WTC11 (cell line): ENCODE measurements around the gene EDN1. TPM values are rescaled to one million over a fixed set of nuclear protein-coding genes. Genes with fewer than 3 reads are reported as not detected.

Experiments
- ATAC-seq: fragments of 200-7000 bp; cut with Tn5 transposase; 2 replicates; pipeline ENCODE4 v1.10.0; 2021; ENCODE audit warnings: mild to moderate bottlenecking, moderate library complexity
- CTCF ChIA-PET: fragments of 300-600 bp; sonication (Branson Sonifier 250); formaldehyde crosslinking; loops from one replicate; lab custom pipeline; 2021; ENCODE audit warnings: antibody characterized with exemption; lab: Charles Lee
- POLR2A ChIA-PET: fragments of 350-600 bp; sonication (Branson Sonifier 250); formaldehyde crosslinking; loops from one replicate; lab custom pipeline; 2021; ENCODE audit warnings: antibody characterized with exemption; lab: Charles Lee
- DNase-seq: peaks from one replicate; pipeline ENCODE4 v3.0.0; 2021; ENCODE audit warnings: low spot score
- H3K27ac Mint-ChIP-seq: 2 replicates; pipeline ENCODE4 v1.8.0; 2021; ENCODE audit warnings: mixed read lengths
- H3K27me3 Mint-ChIP-seq: 2 replicates; pipeline ENCODE4 v1.8.0; 2021; ENCODE audit warnings: low read depth, mild to moderate bottlenecking, moderate library complexity, mixed read lengths
- H3K36me3 Mint-ChIP-seq: 2 replicates; pipeline ENCODE4 v1.8.0; 2021; ENCODE audit warnings: mixed read lengths
- H3K4me1 Mint-ChIP-seq: 2 replicates; pipeline ENCODE4 v1.8.0; 2022; ENCODE audit warnings: mixed read lengths
- H3K4me3 Mint-ChIP-seq: 2 replicates; pipeline ENCODE4 v1.8.0; 2021; ENCODE audit warnings: mild to moderate bottlenecking, moderate library complexity, mixed read lengths
- H3K9me3 Mint-ChIP-seq: 2 replicates; pipeline ENCODE4 v1.8.0; 2021; ENCODE audit warnings: mixed read lengths
- CBFB ChIP-seq: sonication (generic); formaldehyde crosslinking; IDR thresholded peaks from 2 replicates; pipeline ENCODE4 v1.8.1; 2022; ENCODE audit warnings: mild to moderate bottlenecking, low read depth, missing genetic modification reagents
- HMGA2 ChIP-seq: fragments of 250-450 bp; sonication (Bioruptor Pico); IDR thresholded peaks from 2 replicates; pipeline ENCODE4 v1.4.0; 2021; ENCODE audit warnings: mild to moderate bottlenecking, moderate library complexity
- IRF1 ChIP-seq: sonication (generic); formaldehyde crosslinking; IDR thresholded peaks from 2 replicates; pipeline ENCODE4 v1.8.0; 2023; ENCODE audit warnings: missing genetic modification reagents
- JUN ChIP-seq: sonication (generic); formaldehyde crosslinking; IDR thresholded peaks from 2 replicates; pipeline ENCODE4 v1.8.0; 2023; ENCODE audit warnings: mild to moderate bottlenecking, missing genetic modification reagents
- MLX ChIP-seq: sonication (generic); formaldehyde crosslinking; IDR thresholded peaks from 2 replicates; pipeline ENCODE4 v1.8.1; 2023; ENCODE audit warnings: mild to moderate bottlenecking, missing genetic modification reagents, moderate library complexity
- NFYB ChIP-seq: sonication (generic); formaldehyde crosslinking; conservative IDR thresholded peaks from 2 replicates; pipeline ENCODE4 v1.8.0; 2022; ENCODE audit warnings: low read depth, missing genetic modification reagents
- OVOL2 ChIP-seq: fragments of 250-450 bp; sonication (Bioruptor Pico); IDR thresholded peaks from 2 replicates; pipeline ENCODE4 v1.9.0; 2021; ENCODE audit warnings: mild to moderate bottlenecking, borderline replicate concordance
- PRRX2 ChIP-seq: fragments of 250-450 bp; sonication (Bioruptor Pico); IDR thresholded peaks from 2 replicates; pipeline ENCODE4 v1.8.0; 2021; ENCODE audit warnings: mild to moderate bottlenecking
- STAT6 ChIP-seq: sonication (generic); formaldehyde crosslinking; conservative IDR thresholded peaks from 2 replicates; pipeline ENCODE4 v1.8.1; 2023; ENCODE audit warnings: mild to moderate bottlenecking, low read depth, missing genetic modification reagents, moderate library complexity
- USF2 ChIP-seq: sonication (generic); formaldehyde crosslinking; IDR thresholded peaks from 2 replicates; pipeline ENCODE4 v1.8.1; 2023; ENCODE audit warnings: mild to moderate bottlenecking, missing genetic modification reagents, moderate library complexity
- ZNF423 ChIP-seq: fragments of 250-450 bp; sonication (Bioruptor Pico); IDR thresholded peaks from 2 replicates; pipeline ENCODE4 v2.1.2; 2022; ENCODE audit warnings: mild to moderate bottlenecking, moderate library complexity
- total RNA-seq: library from RNA; stranded (reverse); gene quantifications from 3 replicates; pipeline ENCODE4 v1.2.3, GENCODE V29; 2021
- TF ChIP-seq, protein P1 (sequence below): fragments of 250-450 bp; sonication (Bioruptor Pico); IDR thresholded peaks from 2 replicates; pipeline ENCODE4 v1.8.0; 2021; ENCODE audit warnings: mild to moderate bottlenecking
- TF ChIP-seq, protein P2 (sequence below): sonication (generic); formaldehyde crosslinking; IDR thresholded peaks from 2 replicates; pipeline ENCODE4 v1.8.0; 2022; ENCODE audit warnings: mild to moderate bottlenecking, missing genetic modification reagents
- TF ChIP-seq, protein P3 (sequence below): fragments of 250-450 bp; sonication (Bioruptor Pico); conservative IDR thresholded peaks from 2 replicates; pipeline ENCODE4 v1.9.0; 2021; ENCODE audit warnings: mild to moderate bottlenecking
- TF ChIP-seq, protein P4 (sequence below): fragments of 250-450 bp; sonication (Bioruptor Pico); IDR thresholded peaks from 2 replicates; pipeline ENCODE4 v1.9.0; 2021; ENCODE audit warnings: moderate library complexity, mild to moderate bottlenecking, inconsistent platforms, borderline replicate concordance

The EDN1 gene
- total RNA-seq, 1 experiment from 2014 or later = 1.0 TPM

- TF ChIP-seq, protein P1, sequence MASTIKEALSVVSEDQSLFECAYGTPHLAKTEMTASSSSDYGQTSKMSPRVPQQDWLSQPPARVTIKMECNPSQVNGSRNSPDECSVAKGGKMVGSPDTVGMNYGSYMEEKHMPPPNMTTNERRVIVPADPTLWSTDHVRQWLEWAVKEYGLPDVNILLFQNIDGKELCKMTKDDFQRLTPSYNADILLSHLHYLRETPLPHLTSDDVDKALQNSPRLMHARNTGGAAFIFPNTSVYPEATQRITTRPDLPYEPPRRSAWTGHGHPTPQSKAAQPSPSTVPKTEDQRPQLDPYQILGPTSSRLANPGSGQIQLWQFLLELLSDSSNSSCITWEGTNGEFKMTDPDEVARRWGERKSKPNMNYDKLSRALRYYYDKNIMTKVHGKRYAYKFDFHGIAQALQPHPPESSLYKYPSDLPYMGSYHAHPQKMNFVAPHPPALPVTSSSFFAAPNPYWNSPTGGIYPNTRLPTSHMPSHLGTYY = no peak
- TF ChIP-seq NFYB (CRISPR knock-in tag) (no peak), JUN (CRISPR knock-in tag) (no peak), USF2 (CRISPR knock-in tag) (no peak), CBFB (no peak), OVOL2 (CRISPR knock-in tag) (no peak), HMGA2 (CRISPR knock-in tag) (no peak), IRF1 (CRISPR knock-in tag) (no peak), ZNF423 (CRISPR knock-in tag) (no peak), PRRX2 (CRISPR knock-in tag) (no peak), MLX (CRISPR knock-in tag) (no peak), STAT6 (CRISPR knock-in tag) (no peak)
- TF ChIP-seq, protein P2, sequence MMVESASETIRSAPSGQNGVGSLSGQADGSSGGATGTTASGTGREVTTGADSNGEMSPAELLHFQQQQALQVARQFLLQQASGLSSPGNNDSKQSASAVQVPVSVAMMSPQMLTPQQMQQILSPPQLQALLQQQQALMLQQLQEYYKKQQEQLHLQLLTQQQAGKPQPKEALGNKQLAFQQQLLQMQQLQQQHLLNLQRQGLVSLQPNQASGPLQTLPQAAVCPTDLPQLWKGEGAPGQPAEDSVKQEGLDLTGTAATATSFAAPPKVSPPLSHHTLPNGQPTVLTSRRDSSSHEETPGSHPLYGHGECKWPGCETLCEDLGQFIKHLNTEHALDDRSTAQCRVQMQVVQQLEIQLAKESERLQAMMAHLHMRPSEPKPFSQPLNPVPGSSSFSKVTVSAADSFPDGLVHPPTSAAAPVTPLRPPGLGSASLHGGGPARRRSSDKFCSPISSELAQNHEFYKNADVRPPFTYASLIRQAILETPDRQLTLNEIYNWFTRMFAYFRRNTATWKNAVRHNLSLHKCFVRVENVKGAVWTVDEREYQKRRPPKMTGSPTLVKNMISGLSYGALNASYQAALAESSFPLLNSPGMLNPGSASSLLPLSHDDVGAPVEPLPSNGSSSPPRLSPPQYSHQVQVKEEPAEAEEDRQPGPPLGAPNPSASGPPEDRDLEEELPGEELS = no peak
- TF ChIP-seq, protein P3, sequence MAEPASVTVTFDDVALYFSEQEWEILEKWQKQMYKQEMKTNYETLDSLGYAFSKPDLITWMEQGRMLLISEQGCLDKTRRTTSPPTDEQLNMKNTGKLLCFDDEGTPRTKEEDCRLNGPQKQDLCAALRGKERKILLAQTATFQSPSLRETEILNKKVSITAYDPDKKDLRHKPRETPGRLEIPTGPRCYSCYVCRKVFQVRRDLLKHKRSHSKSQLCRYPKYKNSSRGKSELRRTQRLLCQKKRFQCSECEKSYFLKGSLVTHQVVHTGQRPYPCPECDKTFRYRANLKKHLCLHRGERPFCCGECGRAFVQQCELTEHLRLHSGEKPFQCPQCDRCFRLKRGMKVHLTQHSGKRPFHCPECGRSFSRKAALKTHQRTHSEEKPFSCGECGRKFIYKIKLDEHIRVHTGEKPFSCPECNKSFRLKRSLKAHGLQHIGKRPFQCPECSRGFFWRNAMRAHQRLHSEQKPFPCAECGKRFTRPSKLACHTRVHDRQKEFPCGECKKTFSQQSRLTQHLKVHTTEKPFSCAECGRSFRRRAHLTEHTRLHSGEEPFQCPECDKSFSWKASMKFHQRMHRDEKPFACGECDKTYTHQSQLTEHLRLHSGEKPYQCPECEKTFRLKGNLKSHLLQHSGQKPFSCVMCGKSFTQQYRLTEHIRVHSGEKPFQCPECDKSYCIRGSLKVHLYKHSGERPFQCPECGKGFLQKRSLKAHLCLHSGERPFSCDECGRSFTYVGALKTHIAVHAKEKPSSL = no peak
- TF ChIP-seq, protein P4, sequence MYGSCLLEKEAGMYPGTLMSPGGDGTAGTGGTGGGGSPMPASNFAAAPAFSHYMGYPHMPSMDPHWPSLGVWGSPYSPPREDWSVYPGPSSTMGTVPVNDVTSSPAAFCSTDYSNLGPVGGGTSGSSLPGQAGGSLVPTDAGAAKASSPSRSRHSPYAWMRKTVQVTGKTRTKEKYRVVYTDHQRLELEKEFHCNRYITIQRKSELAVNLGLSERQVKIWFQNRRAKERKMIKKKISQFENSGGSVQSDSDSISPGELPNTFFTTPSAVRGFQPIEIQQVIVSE = no peak
- TF ChIP-seq, all 79 proteins: peak for 0
- H3K9me3 Mint-ChIP-seq = no peaks in the 10 kb centered on the region
- H3K36me3 Mint-ChIP-seq = no peaks in the 10 kb centered on the region
- CTCF ChIA-PET = interaction anchor here (0.7 to 5.1 kb wide), 31 partner anchors 8 to 713 kb away, joined by 3 to 66 read pairs (median 6); no protein-coding TSS in a partner anchor
- DNase-seq (no peak), ATAC-seq (no peak)
- H3K4me3 Mint-ChIP-seq = peak overlapping the region; percentile 81; the same call in 1 of the 2 replicates
- H3K27ac Mint-ChIP-seq = no peak overlapping the region
- peaks cover 26% of the 10 kb centered on the region for H3K27me3 Mint-ChIP-seq
- POLR2A ChIA-PET = no interaction called here
- peaks cover 48% of the 10 kb centered on the region for H3K4me1 Mint-ChIP-seq
Measured at GRCh38 chr6:12288914-12289313, 1.2 kb upstream of the EDN1 start.
